Right renal pelvis (tissue), 4 donors: ENCODE data around the gene FAM83B. TPM values are rescaled to one million over a fixed set of nuclear protein-coding genes. Genes with fewer than 3 reads are reported as not detected.
A peak's percentile ranks its signal among the peaks of the same experiment; 100 is the strongest.
"Not testable (repeated sequence)": the region's sequence is repeated elsewhere in the genome, so short reads cannot be mapped to it uniquely, and the experiment has no call there.

Experiments used
- DNase-seq, 4 donors: peaks; one replicate each; pipeline ENCODE4 v3.0.0-alpha.2; 2013; ENCODE audit warnings: low read depth in 4 of 4, low spot score in 3 of 4, missing footprints in 1 of 4
- polyA plus RNA-seq, 4 donors: library from polyadenylated mRNA; unstranded; fragments of 120-200 nt; gene quantifications; one replicate each; pipeline ENCODE4 v1.2.1, GENCODE V29; 2013; ENCODE audit not compliant: insufficient read length in 4 of 4

Gene FAM83B, protein sequence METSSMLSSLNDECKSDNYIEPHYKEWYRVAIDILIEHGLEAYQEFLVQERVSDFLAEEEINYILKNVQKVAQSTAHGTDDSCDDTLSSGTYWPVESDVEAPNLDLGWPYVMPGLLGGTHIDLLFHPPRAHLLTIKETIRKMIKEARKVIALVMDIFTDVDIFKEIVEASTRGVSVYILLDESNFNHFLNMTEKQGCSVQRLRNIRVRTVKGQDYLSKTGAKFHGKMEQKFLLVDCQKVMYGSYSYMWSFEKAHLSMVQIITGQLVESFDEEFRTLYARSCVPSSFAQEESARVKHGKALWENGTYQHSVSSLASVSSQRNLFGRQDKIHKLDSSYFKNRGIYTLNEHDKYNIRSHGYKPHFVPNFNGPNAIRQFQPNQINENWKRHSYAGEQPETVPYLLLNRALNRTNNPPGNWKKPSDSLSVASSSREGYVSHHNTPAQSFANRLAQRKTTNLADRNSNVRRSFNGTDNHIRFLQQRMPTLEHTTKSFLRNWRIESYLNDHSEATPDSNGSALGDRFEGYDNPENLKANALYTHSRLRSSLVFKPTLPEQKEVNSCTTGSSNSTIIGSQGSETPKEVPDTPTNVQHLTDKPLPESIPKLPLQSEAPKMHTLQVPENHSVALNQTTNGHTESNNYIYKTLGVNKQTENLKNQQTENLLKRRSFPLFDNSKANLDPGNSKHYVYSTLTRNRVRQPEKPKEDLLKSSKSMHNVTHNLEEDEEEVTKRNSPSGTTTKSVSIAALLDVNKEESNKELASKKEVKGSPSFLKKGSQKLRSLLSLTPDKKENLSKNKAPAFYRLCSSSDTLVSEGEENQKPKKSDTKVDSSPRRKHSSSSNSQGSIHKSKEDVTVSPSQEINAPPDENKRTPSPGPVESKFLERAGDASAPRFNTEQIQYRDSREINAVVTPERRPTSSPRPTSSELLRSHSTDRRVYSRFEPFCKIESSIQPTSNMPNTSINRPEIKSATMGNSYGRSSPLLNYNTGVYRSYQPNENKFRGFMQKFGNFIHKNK
- 10 to 100 TPM in 2 of 4 donors, 1 to 10 TPM in 2; 7.6 to 11.5 (median 10.1) TPM for polyA plus RNA-seq

DNA sequence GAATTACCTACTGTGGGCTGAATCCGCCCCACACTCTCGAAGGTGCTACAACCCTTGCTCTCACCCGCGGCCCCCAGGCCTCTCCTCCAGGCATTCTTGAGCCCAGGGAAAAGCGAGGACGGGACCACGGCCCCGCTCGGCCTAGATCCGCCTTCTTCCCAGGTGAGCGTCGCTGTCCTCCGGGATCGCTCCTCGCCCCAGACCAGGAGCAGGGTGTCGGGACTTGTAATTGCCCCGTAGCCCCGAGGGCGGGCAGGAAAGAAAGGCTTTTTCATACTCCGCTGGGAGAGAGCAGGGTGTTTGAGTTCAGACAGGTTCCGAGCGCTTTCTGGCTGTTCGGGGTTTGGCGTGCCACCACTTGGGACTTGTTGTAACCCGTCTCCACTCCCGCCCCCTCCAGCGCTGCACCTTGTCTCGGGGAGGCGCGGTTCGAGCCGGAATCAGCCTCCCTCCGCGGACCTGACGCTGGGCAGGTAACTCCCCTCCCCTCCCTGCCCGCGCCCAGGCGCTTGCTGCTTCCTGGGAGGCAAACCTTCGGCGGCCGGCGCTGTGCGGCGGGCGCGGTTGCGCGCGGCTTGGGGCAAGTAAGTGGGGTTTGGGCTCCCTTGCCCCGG lies at the start of gene FAM83B:
TSS of gene FAM83B (plus strand) at position 529 of the 614 bp plus-strand sequence. CDS start 23,476 bp downstream, outside the sequence.
- peak in 2 of 4 donors; percentile 26 to 31 for DNase-seq

DNA sequence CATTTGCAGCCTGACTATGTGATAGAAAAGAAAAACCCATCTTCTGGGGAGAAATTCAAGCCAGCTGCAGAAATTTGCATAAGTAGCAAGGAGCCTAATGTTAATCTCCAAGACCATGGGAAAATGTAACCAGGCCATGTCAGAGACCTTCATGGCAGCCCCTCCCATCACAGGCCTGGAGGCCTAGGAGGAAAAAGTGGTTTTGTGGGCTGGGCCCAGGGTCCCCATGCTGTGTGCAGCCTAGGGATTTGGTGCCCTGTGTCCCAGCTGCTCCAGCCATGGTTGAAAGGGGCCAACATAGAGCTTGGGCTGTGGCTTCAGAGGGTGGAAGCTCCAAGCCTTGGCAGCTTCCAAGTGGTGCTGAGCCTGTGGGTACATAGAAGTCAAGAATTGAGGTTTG lies 49.7 kb upstream of the FAM83B start:
- DNase-seq, result not testable (repeated sequence)

DNA sequence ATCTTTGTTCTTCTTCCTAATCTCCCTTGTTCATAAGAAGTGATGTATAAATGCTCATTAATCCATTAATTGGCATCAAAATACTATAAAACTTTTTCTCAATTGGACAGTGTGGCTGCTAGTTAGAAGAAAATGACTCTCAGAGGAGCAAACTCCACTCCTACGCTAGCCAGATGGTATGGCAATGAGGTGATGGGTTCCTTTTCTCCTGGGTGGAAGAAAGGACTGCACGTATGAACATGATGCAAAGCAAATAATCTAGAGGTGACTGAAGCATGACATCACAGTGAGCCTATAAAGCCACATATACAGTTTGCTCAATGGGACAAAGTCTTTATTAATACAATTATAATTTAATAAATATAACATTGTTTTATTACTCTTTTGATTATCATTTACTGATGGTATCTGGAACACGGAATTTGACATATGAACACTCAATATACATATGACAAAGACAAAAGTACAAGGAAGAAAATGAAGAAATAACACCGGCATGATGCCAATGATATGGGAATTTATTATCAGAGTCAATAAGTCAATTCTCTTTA lies 46.4 kb upstream of the FAM83B start:
- no peak for DNase-seq

DNA sequence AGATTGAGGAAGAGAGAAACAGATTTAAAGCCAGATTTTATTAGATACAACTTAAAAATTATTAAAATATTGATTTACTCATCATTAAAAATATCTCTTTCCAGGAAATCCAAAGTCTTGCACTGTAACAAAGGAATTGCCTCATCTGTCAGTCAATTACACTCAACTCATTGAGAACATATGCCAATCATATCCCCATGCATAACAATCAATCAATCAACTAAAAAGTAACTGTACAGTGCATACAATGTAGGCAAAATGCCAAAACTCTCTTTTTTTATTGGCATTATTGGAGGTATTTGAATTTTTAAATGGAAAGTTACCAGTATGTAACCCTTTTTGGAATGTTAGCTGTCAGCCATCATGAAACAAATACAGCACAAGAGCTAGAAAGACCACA lies 45.3 kb upstream of the FAM83B start:
- DNase-seq, result no peak

DNA sequence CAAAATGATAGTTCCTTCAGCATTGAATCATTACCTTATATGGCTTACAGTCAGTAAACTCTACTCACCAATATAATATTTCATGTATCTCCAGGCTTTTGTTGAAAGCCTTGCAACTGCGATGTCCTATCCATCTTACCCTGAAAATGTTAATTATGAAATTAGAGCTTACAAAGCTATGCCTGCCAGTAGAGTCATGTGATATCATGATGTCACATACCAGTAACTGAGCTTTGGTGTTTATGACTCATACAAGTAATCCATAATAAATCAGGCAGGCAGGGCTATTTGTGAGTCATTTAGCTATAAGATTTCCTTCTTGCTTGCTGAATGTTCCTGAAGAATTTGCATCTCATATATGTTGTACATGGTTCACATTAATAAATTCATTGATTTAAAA lies 44.9 kb upstream of the FAM83B start:
- DNase-seq, result no peak

DNA sequence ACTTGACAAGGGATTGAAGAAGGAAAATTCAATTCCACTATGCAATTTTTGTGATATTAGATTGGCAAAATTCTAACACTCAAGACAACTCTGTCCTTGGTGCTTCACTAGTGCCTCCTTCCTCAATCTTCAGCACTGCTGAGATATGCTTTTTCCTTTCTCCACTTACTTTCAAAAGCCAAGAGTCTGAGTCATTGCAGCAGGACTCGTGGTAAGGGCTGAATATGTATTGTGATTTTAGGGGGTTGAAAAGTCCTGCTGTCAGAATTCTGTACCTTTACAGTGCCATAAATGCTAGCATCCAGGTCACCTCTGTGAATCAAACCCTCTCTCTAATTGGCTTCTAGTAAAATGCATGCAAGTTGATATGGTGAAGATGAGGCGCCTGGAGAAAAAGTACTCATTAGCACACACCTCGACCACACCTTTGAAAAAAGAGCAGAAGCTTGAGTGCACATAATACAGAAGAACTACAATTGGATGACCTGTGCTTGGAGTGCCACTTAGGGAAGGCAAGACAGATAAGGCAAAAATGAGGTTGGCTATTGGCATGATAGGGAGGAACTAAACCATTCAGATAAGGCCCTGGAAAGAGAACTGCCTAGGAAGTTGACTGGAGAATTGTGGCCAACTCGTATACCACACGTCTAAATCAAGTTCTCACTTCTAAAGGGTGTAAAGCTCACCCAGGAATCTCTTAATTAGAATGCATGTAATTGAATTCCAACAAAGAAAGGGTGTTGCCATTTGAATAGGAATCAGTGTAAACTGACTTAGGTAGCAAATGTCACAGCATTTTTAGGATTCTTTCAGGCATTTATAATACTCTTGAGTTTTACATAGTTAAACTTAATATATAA lies 43.6 kb upstream of the FAM83B start:
- DNase-seq, result no peak

DNA sequence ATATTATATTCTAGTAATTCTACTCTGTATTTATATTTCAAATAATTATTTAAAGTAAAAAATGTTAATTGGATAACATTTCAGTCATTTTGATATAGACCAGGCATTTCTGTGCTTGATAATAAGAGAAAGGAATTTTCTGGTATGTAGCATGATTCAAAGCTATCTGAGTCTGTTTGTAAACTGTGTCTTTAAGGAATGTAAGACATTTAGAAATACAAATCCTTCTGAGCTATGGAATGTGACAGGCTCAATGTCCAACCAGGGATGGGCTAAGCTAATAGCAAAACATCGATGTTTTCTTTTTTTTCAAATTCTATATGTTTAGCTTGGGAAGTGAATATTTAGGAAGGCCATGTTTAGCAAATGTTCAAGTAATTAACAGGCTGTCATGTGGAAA lies 41.5 kb upstream of the FAM83B start:
- DNase-seq, result no peak

DNA sequence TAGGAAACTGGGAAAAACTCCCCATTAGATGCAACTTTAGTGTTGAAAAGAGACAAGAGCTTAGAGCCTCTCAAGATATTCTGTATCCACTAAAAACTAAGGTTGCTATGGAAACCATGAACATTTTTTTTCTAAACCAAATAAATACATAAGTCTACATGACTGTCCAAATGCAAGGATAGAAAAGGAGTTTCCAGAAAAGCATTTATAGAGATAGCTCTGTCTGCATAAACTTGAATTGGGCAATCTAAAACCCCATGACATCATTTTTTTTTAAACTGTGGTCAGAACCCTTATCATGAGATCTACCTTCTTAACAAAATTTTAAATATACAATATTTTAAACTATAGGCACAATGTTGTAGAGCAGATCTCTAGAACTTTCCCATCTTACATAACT lies 36.4 kb upstream of the FAM83B start:
- no peak for DNase-seq

DNA sequence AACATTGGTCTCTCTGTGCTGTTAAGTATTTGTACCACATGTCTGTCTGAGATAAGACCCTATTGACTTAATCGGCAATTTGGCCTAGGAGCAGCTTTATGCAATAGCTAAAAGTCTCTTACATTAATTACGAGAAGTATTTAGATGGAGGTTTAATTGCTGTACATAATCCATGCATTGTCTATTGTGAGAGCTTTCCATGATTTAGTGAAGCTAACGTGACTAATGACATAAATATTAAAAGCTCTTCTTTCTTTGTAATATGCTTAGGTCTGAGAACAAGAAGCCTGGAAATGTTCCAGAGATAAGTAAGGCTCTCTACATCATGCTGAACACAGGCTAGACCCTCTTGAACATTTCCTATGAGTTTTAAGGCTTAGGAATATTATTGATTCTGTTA lies 32.7 kb upstream of the FAM83B start:
- DNase-seq, result no peak

DNA sequence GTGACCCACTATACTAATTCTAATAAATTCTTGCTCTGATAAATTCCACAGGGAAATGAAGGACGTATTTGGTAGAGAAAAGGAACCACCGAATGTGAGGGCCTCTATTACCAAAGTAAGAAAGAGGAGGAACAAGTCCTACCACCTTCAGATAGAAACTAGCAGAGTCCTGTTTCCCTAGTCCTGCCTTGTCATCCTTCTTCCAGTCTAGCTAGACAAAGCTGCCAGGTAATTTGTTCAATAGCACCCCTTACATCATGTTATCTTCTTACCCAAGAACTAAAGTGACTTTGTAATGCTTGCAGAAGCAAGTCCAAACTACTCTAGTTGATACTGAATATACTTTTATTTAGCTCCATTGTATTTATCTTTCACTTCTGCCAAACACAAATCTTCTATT lies 29.3 kb upstream of the FAM83B start:
- no peak for DNase-seq

DNA sequence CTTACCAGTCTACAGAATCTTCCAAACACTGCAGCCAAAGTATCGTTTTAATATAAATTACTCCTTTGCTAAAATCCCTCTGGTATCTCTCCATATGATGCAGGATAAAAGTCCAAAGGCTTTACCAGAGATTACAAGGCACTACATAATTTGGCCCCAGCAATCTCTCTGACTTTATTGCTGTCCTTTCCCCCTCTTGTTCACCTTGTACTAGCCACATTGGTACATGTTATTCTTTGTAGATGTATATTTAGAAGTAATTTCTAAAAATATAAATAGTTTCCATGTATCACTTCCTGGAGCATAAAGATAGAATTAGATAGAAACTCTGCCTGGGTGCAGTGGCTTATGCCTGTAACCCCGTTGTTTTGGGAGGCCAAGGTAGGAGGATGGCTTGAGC lies 28.7 kb upstream of the FAM83B start:
- no peak for DNase-seq

DNA sequence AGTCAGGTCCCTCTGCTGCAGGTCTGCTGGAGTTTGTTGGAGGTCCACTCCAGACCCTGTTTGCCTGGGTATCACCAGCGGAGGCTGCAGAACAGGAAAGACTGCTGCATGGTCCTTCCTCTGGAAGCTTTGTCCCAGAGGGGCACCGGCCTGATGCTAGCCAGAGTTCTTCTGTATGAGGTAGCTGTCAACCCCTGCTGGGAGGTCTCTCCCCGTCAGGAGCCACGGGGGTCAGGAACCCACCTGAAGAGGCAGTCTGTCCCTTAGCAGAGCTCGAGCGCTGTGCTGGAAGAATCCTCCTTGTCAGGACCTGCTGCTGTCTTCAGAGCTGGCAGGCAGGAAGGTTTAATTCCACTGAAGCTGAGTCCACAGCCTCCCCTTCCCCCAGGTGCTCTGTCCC lies 22.3 kb upstream of the FAM83B start:
- DNase-seq, result not testable (repeated sequence)

DNA sequence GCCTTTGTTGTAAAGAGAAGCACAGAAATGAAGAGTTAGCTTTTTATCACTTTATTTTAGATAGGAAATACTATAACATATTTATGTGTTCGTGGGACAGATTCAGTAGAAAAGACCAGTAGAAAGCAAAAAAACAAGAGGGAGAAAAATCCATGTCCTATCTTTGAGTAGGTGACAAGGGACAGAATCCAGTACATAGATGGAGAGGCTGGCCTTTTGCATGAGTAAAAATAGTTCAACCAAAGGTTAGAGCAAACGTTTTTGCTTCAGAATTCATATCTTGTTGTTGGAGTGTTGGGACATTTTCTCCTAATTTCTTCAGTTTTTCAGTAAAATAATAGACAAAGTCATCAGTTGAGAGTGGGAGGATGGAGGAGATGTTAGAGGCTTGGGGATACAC lies 19.6 kb upstream of the FAM83B start:
- DNase-seq, result no peak

DNA sequence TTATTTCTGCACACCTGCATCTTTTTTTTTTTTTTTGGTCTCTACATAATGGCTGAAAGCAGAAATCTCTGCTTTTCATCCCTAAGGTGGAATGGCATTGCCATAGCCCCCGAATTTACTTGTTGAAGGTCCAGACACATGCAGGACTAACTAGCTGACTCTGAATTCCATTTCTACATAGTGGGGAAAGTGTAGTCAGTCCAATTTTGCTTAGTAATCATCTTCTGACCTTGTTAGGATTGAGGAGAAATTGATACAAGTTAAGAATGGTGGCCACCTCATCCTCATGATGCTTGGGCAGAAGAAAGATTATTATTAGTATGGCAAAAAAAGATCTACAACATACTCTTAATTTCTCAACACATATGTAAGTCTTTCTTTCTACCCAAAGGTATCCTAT lies 16.4 kb upstream of the FAM83B start:
- DNase-seq, result no peak

DNA sequence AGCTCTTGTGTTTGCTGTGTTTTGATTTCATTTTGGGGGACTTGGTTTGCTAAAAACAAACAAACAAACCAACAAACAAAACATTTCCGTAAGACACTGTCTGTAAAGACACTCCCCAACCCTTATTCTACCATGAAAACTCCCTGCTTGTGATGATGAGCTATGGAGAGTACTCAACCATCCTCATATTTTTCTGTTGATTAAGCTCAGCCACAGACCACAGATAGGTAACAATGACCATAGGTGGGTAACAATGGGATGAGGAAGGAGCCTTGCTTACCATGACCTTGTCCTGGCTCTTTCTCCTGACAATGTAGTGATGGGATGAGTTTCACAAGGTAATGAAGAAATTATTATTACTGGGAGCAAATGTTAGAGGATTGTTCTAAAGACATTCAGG lies 11.4 kb upstream of the FAM83B start:
- no peak for DNase-seq

DNA sequence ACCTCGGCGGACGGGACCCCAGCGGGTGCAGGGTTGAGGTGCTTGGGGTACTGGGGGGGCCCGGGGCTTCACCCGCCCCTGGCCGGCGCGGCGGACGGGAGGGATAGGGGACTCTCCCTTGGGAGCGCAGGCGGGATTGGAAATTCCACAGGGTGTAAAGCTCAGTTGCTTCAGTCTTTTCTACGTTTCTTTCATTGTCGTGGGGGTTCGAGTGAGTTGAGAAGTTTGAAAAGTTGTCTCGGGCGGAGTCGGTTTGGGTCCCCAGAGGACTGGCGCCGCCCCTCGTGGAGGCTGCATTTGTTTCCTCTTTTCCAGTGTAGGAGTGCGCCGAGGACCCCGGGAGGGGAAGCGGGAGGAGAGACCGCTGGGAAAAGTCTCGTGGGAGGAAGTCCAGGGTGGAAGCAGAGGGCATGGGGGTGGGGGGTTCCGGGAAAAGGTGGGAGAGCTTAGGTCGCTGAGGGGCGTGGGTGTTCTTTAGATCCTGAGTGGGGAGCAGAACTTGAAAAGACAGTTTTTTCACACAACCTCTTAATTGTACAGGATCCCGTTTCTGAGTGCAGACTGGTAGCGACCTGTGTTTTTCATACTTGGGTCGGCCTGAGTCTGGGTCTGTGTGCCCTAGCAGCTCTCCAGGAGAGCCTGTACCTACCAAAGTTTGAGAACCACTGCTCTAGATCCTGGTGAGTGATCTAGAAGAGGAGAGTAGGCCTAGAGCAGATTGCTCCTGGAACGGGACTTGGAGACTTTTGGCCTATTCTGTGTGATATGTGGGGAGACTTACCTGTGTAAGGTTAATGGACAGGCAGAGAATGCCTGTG lies 495 bp downstream of the FAM83B start:
- peak in 2 of 4 donors; percentile 12 to 34 for DNase-seq

DNA sequence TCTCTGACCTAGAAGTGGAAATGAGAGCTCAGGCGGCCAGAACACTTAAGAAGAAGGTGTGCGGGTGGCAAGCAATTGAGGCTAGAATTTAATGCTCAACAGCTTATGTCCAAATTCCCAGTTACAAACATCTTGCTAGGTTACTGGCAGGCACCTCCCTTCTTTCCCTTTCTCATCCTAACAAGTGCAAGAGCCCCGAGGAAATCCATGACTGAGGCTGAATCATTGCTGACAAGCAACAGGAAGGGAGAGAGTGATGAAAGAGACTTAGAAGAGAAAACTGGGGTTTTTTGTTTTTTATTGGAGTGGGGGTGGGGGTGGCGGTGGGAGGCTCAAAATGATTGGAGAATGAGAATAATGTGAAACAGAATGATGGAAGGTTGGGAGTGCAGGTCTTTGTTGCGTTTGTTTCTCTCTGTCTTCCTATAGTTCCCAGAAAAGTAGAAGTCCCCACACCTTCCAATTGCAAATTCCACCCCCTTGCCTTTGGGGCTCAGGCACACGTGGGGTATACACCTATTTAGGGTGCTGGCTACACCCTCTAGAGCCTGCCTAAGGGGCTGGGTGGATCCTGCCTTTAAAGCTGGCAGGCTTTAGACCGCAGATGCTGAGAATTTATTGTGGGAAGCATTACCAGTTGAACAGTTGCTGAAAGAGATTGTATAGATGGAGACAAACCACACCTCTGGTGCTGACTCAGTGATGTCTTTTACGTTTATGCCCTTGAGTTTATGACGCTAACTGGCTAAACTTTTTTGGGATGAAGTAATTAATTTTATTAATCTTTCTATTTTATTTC lies 1.4 kb downstream of the FAM83B start:
- no peak for DNase-seq

DNA sequence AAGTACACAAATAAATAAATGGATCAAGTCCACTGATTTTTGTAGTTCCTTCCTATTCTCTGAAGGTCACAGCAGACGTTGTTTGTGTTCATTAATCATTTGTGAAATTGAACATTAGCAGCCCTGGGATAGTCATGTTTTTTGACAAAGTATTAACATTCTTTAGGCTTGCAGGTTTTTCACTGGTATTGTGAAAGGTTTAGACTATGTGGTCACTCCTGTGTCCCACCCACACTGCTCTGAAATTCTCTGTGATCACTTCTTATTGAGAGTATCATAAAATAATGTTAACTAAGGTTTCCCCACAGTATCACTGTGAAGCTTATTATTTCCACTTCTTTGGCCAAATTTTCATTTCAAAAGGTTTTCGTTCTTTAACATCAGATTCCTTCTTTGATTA lies 3.5 kb downstream of the FAM83B start:
- no peak for DNase-seq
